GM19324 (cell line): Measurements from ENCODE around the gene ANKRD13D.
"Not testable (repeated sequence)": the region's sequence is repeated elsewhere in the genome, so short reads cannot be mapped to it uniquely, and the experiment has no call there.

Source experiments
- ATAC-seq: cut with Tn5 transposase; IDR thresholded peaks from one replicate; pipeline ENCODE4 v1.9.1; 2021; ENCODE audit warnings: mild to moderate bottlenecking, moderate library complexity; ENCODE audit not compliant: unreplicated experiment, low FRiP score

The ANKRD13D gene

GRCh38 chr11:67314218-67314617 lies 25.1 kb downstream of the ANKRD13D start:
- ATAC-seq, result no peak

- no peak for ATAC-seq
Measured at GRCh38 chr11:67315325-67315909, 26.3 kb downstream of the ANKRD13D start.

- ATAC-seq, result no peak
Measured at GRCh38 chr11:67316882-67317204, 27.7 kb downstream of the ANKRD13D start.

GRCh38 chr11:67317205-67317887 lies 28.2 kb downstream of the ANKRD13D start:
- peak; percentile 91 for ATAC-seq

GRCh38 chr11:67317888-67318555 lies 28.9 kb downstream of the ANKRD13D start:
- ATAC-seq, result no peak

GRCh38 chr11:67318876-67319275 lies 29.8 kb downstream of the ANKRD13D start:
- not testable (repeated sequence) for ATAC-seq

GRCh38 chr11:67320011-67320410 lies 30.9 kb downstream of the ANKRD13D start:
- ATAC-seq, result no peak

GRCh38 chr11:67320691-67321090 lies 31.6 kb downstream of the ANKRD13D start:
- ATAC-seq, result no peak

GRCh38 chr11:67321313-67321871 lies 32.3 kb downstream of the ANKRD13D start:
- no peak for ATAC-seq

GRCh38 chr11:67322049-67322448 lies 32.9 kb downstream of the ANKRD13D start:
- ATAC-seq, result no peak

GRCh38 chr11:67323526-67323925 lies 34.4 kb downstream of the ANKRD13D start:
- ATAC-seq, result no peak

GRCh38 chr11:67332081-67332691 lies 43.1 kb downstream of the ANKRD13D start:
- ATAC-seq, result no peak

GRCh38 chr11:67337257-67337656 lies 48.2 kb downstream of the ANKRD13D start:
- ATAC-seq, result no peak

- ATAC-seq, result no peak
Measured at GRCh38 chr11:67344264-67344663, 55.2 kb downstream of the ANKRD13D start.

- no peak for ATAC-seq
Measured at GRCh38 chr11:67345247-67345919, 56.3 kb downstream of the ANKRD13D start.

GRCh38 chr11:67345920-67346819 lies 57.1 kb downstream of the ANKRD13D start:
- no peak for ATAC-seq

- no peak for ATAC-seq
Measured at GRCh38 chr11:67347964-67348749, 59.1 kb downstream of the ANKRD13D start.

GRCh38 chr11:67349036-67349435 lies 59.9 kb downstream of the ANKRD13D start:
- ATAC-seq, result no peak

- no peak for ATAC-seq
Measured at GRCh38 chr11:67349457-67349856, 60.4 kb downstream of the ANKRD13D start.
